Activated CD8-positive, alpha-beta T cell treated with anti-CD3 and anti-CD28 coated beads for 36 hours (primary cell): ENCODE results near the gene ADD3. TPM values are rescaled to one million over a fixed set of nuclear protein-coding genes. Genes with fewer than 3 reads are reported as not detected.
A peak's percentile ranks its signal among the peaks of the same experiment; 100 is the strongest.

Experiments used
- ATAC-seq: fragments of 200-7000 bp; cut with Tn5 transposase; one replicate; pipeline ENCODE4 v1.10.0; 2021; ENCODE audit warnings: mild to moderate bottlenecking, moderate library complexity
- CTCF ChIA-PET: fragments of 350-600 bp; sonication (Branson Sonifier 250); formaldehyde crosslinking; loops from one replicate; lab custom pipeline; 2021; ENCODE audit warnings: antibody characterized with exemption; lab: Charles Lee
- POLR2A ChIA-PET: fragments of 350-600 bp; sonication (Branson Sonifier 250); formaldehyde crosslinking; loops from one replicate; lab custom pipeline; 2021; ENCODE audit warnings: antibody characterized with exemption; lab: Charles Lee
- DNase-seq: peaks from one replicate; pipeline ENCODE4 v3.0.0-alpha.2; 2020
- H3K27ac Mint-ChIP-seq: one replicate; pipeline ENCODE4 v1.8.0; 2021; ENCODE audit warnings: mild to moderate bottlenecking, mixed read lengths
- H3K27me3 Mint-ChIP-seq: one replicate; pipeline ENCODE4 v1.8.0; 2021; ENCODE audit warnings: mixed read lengths
- H3K36me3 Mint-ChIP-seq: one replicate; pipeline ENCODE4 v1.8.0; 2021; ENCODE audit warnings: low read depth, mixed read lengths
- H3K4me1 Mint-ChIP-seq: one replicate; pipeline ENCODE4 v1.8.0; 2021; ENCODE audit warnings: low read depth, mixed read lengths
- H3K4me3 Mint-ChIP-seq: one replicate; pipeline ENCODE4 v1.8.0; 2021; ENCODE audit warnings: mild to moderate bottlenecking, moderate library complexity, mixed read lengths
- H3K9me3 Mint-ChIP-seq: one replicate; pipeline ENCODE4 v1.8.0; 2021; ENCODE audit warnings: mixed read lengths
- CTCF ChIP-seq: fragments of 200-600 bp; IDR thresholded peaks from one replicate; pipeline ENCODE4 v1.8.0; 2022; ENCODE audit warnings: antibody characterized with exemption, mild to moderate bottlenecking
- intact Hi-C: fragments of 100-400 bp; cut with micrococcal nuclease; formaldehyde crosslinking; loops from one replicate; pipeline ENCODE4 v1.10.0; 2022
- total RNA-seq, 2 experiments: library from RNA; stranded (reverse); gene quantifications; one replicate each; pipeline ENCODE4 v1.2.3, GENCODE V29; 2021

ADD3 gene
- total RNA-seq, 2 experiments from 2014 or later = 66.8 to 77.0 TPM

- intact Hi-C loops = loop anchor here (10.0 kb wide), 2 partner anchors 131 to 199 kb away; no protein-coding TSS in a partner anchor
- no peaks in the 10 kb centered on the region for H3K36me3 Mint-ChIP-seq
- no peak overlapping the region for H3K4me3 Mint-ChIP-seq
- H3K27me3 Mint-ChIP-seq = no peaks in the 10 kb centered on the region
- no peak for TF ChIP-seq CTCF
- peak overlapping the region; percentile 79 for H3K27ac Mint-ChIP-seq
- DNase-seq = no peak
- ATAC-seq = no peak
- peaks cover 70% of the 10 kb centered on the region for H3K4me1 Mint-ChIP-seq
- H3K9me3 Mint-ChIP-seq = no peaks in the 10 kb centered on the region
- ChIA-PET POLR2A (interaction anchor here (0.6 to 1.2 kb wide), 2 partner anchors 9 to 156 kb away, joined by 3 read pairs; no protein-coding TSS in a partner anchor), CTCF (interaction anchor here (0.9 to 3.3 kb wide), 6 partner anchors 15 to 132 kb away, joined by 3 to 11 read pairs (median 4); no protein-coding TSS in a partner anchor)
Observed at GRCh38 chr10:110016039-110016438, 8.3 kb downstream of the ADD3 start.

GRCh38 chr10:110017052-110017451 is 9.3 kb downstream of the ADD3 start:
- peaks cover 71% of the 10 kb centered on the region for H3K4me1 Mint-ChIP-seq
- no peak for TF ChIP-seq CTCF
- intact Hi-C loops = loop anchor here (10.0 kb wide), 2 partner anchors 132 to 198 kb away; no protein-coding TSS in a partner anchor
- no peaks in the 10 kb centered on the region for H3K27me3 Mint-ChIP-seq
- no peak for ATAC-seq
- peak overlapping the region; percentile 55 for H3K27ac Mint-ChIP-seq
- H3K36me3 Mint-ChIP-seq = no peaks in the 10 kb centered on the region
- no peaks in the 10 kb centered on the region for H3K9me3 Mint-ChIP-seq
- no peak for DNase-seq
- POLR2A ChIA-PET = interaction anchor here (0.7 kb wide), 1 partner anchor 82 kb away, joined by 3 read pairs; no protein-coding TSS in a partner anchor
- CTCF ChIA-PET = no interaction called here
- peak overlapping the region; percentile 31 for H3K4me3 Mint-ChIP-seq

GRCh38 chr10:110017907-110018306 is 10.1 kb downstream of the ADD3 start:
- Mint-ChIP-seq H3K36me3 (no peaks in the 10 kb centered on the region), H3K4me1 (peaks cover 68% of the 10 kb centered on the region), H3K9me3 (no peaks in the 10 kb centered on the region), H3K4me3 (no peak overlapping the region), H3K27ac (no peak overlapping the region), H3K27me3 (no peaks in the 10 kb centered on the region)
- DNase-seq (no peak), ATAC-seq (no peak)
- ChIA-PET POLR2A (interaction anchor here (0.7 kb wide), 1 partner anchor 13 kb away, joined by 3 read pairs; no protein-coding TSS in a partner anchor), CTCF (no interaction called here)
- intact Hi-C loops = loop anchor here (10.0 kb wide), 2 partner anchors 133 to 197 kb away; no protein-coding TSS in a partner anchor
- TF ChIP-seq CTCF = no peak

GRCh38 chr10:110020265-110020664 is 12.5 kb downstream of the ADD3 start:
- Mint-ChIP-seq H3K9me3 (peaks cover 2% of the 10 kb centered on the region), H3K4me1 (peaks cover 72% of the 10 kb centered on the region), H3K27me3 (no peaks in the 10 kb centered on the region), H3K36me3 (no peaks in the 10 kb centered on the region), H3K27ac (no peak overlapping the region), H3K4me3 (no peak overlapping the region)
- no peak for TF ChIP-seq CTCF
- ChIA-PET POLR2A (interaction anchor here (0.9 kb wide), 1 partner anchor 11 kb away, joined by 3 read pairs; no protein-coding TSS in a partner anchor), CTCF (no interaction called here)
- no peak for ATAC-seq
- intact Hi-C loops = no loop called here
- no peak for DNase-seq

- no peak for DNase-seq
- no peak for ATAC-seq
- Mint-ChIP-seq H3K27ac (peak overlapping the region; percentile 9), H3K36me3 (no peaks in the 10 kb centered on the region), H3K4me1 (peaks cover 70% of the 10 kb centered on the region), H3K27me3 (no peaks in the 10 kb centered on the region), H3K4me3 (no peak overlapping the region), H3K9me3 (peaks cover 2% of the 10 kb centered on the region)
- intact Hi-C loops = no loop called here
- CTCF ChIA-PET = interaction anchor here (1.1 kb wide), 1 partner anchor 138 kb away, joined by 3 read pairs; no protein-coding TSS in a partner anchor
- POLR2A ChIA-PET = interaction anchor here (0.7 to 1.2 kb wide), 3 partner anchors 8 to 12 kb away, joined by 3 read pairs; no protein-coding TSS in a partner anchor
- TF ChIP-seq CTCF = no peak
Observed at GRCh38 chr10:110022716-110023504, 15.1 kb downstream of the ADD3 start.
